ENCODE data around the gene GC. TPM values are rescaled to one million over a fixed set of nuclear protein-coding genes. Genes with fewer than 3 reads are reported as not detected.
A peak's percentile ranks its signal among the peaks of the same experiment; 100 is the strongest.

The GC gene, protein sequence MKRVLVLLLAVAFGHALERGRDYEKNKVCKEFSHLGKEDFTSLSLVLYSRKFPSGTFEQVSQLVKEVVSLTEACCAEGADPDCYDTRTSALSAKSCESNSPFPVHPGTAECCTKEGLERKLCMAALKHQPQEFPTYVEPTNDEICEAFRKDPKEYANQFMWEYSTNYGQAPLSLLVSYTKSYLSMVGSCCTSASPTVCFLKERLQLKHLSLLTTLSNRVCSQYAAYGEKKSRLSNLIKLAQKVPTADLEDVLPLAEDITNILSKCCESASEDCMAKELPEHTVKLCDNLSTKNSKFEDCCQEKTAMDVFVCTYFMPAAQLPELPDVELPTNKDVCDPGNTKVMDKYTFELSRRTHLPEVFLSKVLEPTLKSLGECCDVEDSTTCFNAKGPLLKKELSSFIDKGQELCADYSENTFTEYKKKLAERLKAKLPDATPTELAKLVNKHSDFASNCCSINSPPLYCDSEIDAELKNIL
- 0.86 TPM for total RNA-seq
- long read RNA-seq: 0 reads

DNA sequence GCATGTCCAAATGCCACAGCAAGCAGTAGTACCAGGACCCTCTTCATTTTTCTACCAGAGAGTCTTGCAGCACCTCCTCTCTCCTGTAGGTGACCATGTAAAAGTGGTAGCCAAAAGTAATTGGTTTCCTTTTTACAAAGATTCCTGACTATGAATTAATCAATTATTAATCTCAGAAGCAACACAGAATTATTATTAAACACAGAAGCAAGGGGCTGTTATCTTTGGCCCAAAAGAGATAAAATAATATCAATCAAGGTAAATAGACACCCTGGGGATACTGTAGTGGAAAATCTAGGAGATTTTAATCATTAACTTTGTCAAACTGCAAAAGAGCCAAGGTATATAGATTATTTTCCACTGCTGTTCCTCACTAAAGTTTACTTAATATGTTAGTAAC, at the start of gene GC:
GC (minus strand) TSS at position 108 of the 400 bp plus-strand sequence; CDS start at position 47, 61 bp downstream.
- Histone ChIP-seq H3K27me3 (ENCODE audit: low read depth) (no peaks in the 10 kb centered on the region), H3K36me3 (no peaks in the 10 kb centered on the region), H3K27ac (no peak within 1 kb of the TSS), H3K4me1 (peaks cover 4% of the 10 kb centered on the region), H3K4me3 (no peak within 1 kb of the TSS), H3K9me3 (no peaks in the 10 kb centered on the region)
- TF ChIP-seq, protein P1, sequence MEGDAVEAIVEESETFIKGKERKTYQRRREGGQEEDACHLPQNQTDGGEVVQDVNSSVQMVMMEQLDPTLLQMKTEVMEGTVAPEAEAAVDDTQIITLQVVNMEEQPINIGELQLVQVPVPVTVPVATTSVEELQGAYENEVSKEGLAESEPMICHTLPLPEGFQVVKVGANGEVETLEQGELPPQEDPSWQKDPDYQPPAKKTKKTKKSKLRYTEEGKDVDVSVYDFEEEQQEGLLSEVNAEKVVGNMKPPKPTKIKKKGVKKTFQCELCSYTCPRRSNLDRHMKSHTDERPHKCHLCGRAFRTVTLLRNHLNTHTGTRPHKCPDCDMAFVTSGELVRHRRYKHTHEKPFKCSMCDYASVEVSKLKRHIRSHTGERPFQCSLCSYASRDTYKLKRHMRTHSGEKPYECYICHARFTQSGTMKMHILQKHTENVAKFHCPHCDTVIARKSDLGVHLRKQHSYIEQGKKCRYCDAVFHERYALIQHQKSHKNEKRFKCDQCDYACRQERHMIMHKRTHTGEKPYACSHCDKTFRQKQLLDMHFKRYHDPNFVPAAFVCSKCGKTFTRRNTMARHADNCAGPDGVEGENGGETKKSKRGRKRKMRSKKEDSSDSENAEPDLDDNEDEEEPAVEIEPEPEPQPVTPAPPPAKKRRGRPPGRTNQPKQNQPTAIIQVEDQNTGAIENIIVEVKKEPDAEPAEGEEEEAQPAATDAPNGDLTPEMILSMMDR (IDR thresholded peaks at IDR 0.05): no peak
- DNase-seq (no peak), ATAC-seq (no peak)
- intact Hi-C loops (cut with DNase I): no loop called here

GRCh38 chr4:71833232-71833900, 49.5 kb upstream of the GC start:
- Histone ChIP-seq H3K27me3 (ENCODE audit: low read depth) (no peaks in the 10 kb centered on the region), H3K4me1 (no peaks in the 10 kb centered on the region), H3K27ac (no peak overlapping the region), H3K9me3 (no peaks in the 10 kb centered on the region), H3K4me3 (no peak overlapping the region), H3K36me3 (no peaks in the 10 kb centered on the region)
- TF ChIP-seq, protein P1 (IDR thresholded peaks at IDR 0.05): no peak
- peak; percentile 80 to 81 for ATAC-seq
- intact Hi-C loops (cut with DNase I): no loop called here
- peak; percentile 68 for DNase-seq

- DNase-seq (no peak), ATAC-seq (no peak)
- Histone ChIP-seq H3K4me3 (no peak overlapping the region), H3K4me1 (no peaks in the 10 kb centered on the region), H3K36me3 (no peaks in the 10 kb centered on the region), H3K9me3 (no peaks in the 10 kb centered on the region), H3K27me3 (ENCODE audit: low read depth) (no peaks in the 10 kb centered on the region), H3K27ac (no peak overlapping the region)
- TF ChIP-seq, protein P1 (IDR thresholded peaks at IDR 0.05): no peak
- intact Hi-C loops (cut with DNase I): no loop called here
These were observed 48.2 kb upstream of the GC start for GRCh38 chr4:71832049-71832448.

DNA sequence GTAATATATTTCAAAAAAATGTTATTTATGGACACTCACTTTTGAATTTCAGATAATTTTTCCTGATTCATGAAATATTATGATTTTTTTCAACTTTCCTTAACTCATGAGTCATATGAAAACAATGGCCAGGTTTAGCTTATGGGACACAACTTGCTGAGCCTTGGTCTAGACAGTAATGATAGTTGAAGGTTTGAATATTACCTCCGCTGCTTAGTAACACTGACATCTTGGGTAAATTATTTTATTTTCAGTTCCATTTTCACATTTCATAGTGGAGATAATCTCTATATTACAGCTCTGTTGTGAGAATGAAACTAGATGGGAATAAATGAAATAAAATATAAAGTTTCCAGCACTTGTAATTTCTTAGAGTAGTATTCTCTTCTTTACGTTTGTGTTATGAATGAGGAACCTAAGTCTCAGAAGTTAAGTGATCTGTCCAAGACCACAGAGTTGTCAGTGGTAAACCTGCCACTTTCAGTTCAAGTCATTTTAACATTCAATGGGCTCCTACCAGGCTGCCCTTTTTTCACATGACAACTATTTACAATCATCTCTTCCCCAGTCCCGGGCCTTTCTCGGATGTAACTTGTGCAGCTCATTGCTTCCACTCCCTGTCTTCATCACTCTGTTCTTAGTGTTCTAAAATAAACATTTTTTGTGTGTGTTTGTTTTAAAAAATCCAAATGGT, 46.8 kb upstream of the GC start:
- intact Hi-C loops (cut with DNase I): no loop called here
- H3K27me3 ChIP-seq (ENCODE audit: low read depth): no peaks in the 10 kb centered on the region
- ATAC-seq (no peak), DNase-seq (no peak)
- no peak overlapping the region for H3K27ac ChIP-seq
- no peaks in the 10 kb centered on the region for H3K4me1 ChIP-seq
- no peaks in the 10 kb centered on the region for H3K36me3 ChIP-seq
- no peaks in the 10 kb centered on the region for H3K9me3 ChIP-seq
- H3K4me3 ChIP-seq: no peak overlapping the region
- TF ChIP-seq, protein P1 (IDR thresholded peaks at IDR 0.05): no peak

GRCh38 chr4:71828470-71828869, 44.6 kb upstream of the GC start:
- Histone ChIP-seq H3K4me3 (no peak overlapping the region), H3K27ac (no peak overlapping the region), H3K9me3 (no peaks in the 10 kb centered on the region), H3K4me1 (no peaks in the 10 kb centered on the region), H3K27me3 (ENCODE audit: low read depth) (no peaks in the 10 kb centered on the region), H3K36me3 (no peaks in the 10 kb centered on the region)
- TF ChIP-seq, protein P1 (IDR thresholded peaks at IDR 0.05): no peak
- intact Hi-C loops (cut with DNase I): no loop called here
- ATAC-seq (no peak), DNase-seq (no peak)
